Panc1 (cell line): ENCODE results near the gene ROBO1. TPM values are rescaled to one million over a fixed set of nuclear protein-coding genes. Genes with fewer than 3 reads are reported as not detected.

ENCODE experiments used
- ATAC-seq: fragments of 200-7000 bp; cut with Tn5 transposase; 2 replicates; pipeline ENCODE4 v1.9.1; 2020; ENCODE audit warnings: mild to moderate bottlenecking, moderate library complexity
- BruUV-seq: library from RNA; stranded (reverse); fragments of 400-500 nt; replicated peaks from 2 replicates; lab custom pipeline; 2021; lab: Mats Ljungman, UMichigan
- CTCF ChIA-PET: fragments of 300-600 bp; sonication (Branson Sonifier 250); formaldehyde crosslinking; loops from one replicate; lab custom pipeline; 2022; ENCODE audit warnings: antibody characterized with exemption; lab: Charles Lee
- POLR2A ChIA-PET: fragments of 300-600 bp; sonication (Branson Sonifier 250); formaldehyde crosslinking; loops from one replicate; lab custom pipeline; 2022; ENCODE audit warnings: antibody characterized with exemption; lab: Charles Lee
- DNase-seq: peaks from one replicate; pipeline ENCODE4 v3.0.0-alpha.2; 2010; ENCODE audit warnings: low read depth, low spot score
- H3K27ac ChIP-seq: 2 replicates; pipeline ENCODE4 v1.5.1; 2011; ENCODE audit warnings: mild to moderate bottlenecking, low read length, inconsistent platforms
- H3K27me3 ChIP-seq: fragments of 200-500 bp; sonication (Bioruptor generic); 2 replicates; pipeline ENCODE4 v1.6.0; 2014; ENCODE audit warnings: low read length, inconsistent platforms; ENCODE audit not compliant: control insufficient read depth, insufficient read depth
- H3K36me3 ChIP-seq: fragments of 200-500 bp; sonication (Bioruptor generic); 2 replicates; pipeline ENCODE4 v1.5.1; 2014; ENCODE audit warnings: inconsistent platforms, mild to moderate bottlenecking, low read length, moderate library complexity; ENCODE audit not compliant: control insufficient read depth, insufficient read depth
- H3K4me1 ChIP-seq: 2 replicates; pipeline ENCODE4 v1.5.1; 2011; ENCODE audit warnings: inconsistent platforms, mild to moderate bottlenecking, low read length, moderate library complexity; ENCODE audit not compliant: control insufficient read depth, insufficient read depth
- H3K4me3 ChIP-seq, 2 experiments: 2 replicates each; pipeline ENCODE4 v1.5.1; 2011 to 2012; ENCODE audit warnings: low read depth in 2 of 2, low read length in 2 of 2, mild to moderate bottlenecking in 2 of 2, inconsistent platforms in 1 of 2, moderate library complexity in 1 of 2
- H3K9me3 ChIP-seq: fragments of 200-500 bp; sonication (Bioruptor generic); 2 replicates; pipeline ENCODE4 v1.5.1; 2014; ENCODE audit warnings: low read depth, mild to moderate bottlenecking, inconsistent platforms, low read length, moderate library complexity; ENCODE audit not compliant: control insufficient read depth, insufficient read depth
- POLR2AphosphoS5 ChIP-seq: IDR thresholded peaks from 2 replicates; pipeline ENCODE4 v1.6.1; 2012; ENCODE audit warnings: mild to moderate bottlenecking, low read depth, low read length, moderate library complexity
- SIN3A ChIP-seq: IDR thresholded peaks from 2 replicates; pipeline ENCODE4 v1.6.1; 2012; ENCODE audit warnings: low read depth, mild to moderate bottlenecking, low read length, moderate library complexity, borderline replicate concordance; ENCODE audit not compliant: insufficient read depth
- TCF7L2 ChIP-seq: IDR thresholded peaks from 2 replicates; pipeline ENCODE4 v1.6.1; 2011; ENCODE audit warnings: mild to moderate bottlenecking, low read depth, low read length, inconsistent platforms
- in situ Hi-C: cut with HindIII; loops from 2 replicates; pipeline ENCODE4 v1.10.0; 2016; ENCODE audit warnings: low sequenced_read_pairs, low pct_unique_long_range_greater_than_20kb
- intact Hi-C: fragments of 100-400 bp; cut with micrococcal nuclease; formaldehyde crosslinking; loops from one replicate; pipeline ENCODE4 v1.10.0; 2022; ENCODE audit not compliant: unreplicated experiment
- total RNA-seq: library from RNA; stranded (reverse); gene quantifications from one replicate; pipeline ENCODE4 v1.2.1, GENCODE V29; 2021; ENCODE audit not compliant: unreplicated experiment
- TF ChIP-seq, protein P1 (sequence below): fragments of 450-650 bp; IDR thresholded peaks from 2 replicates; pipeline ENCODE4 v1.5.1; 2017; ENCODE audit warnings: mild to moderate bottlenecking
- TF ChIP-seq, protein P2 (sequence below), 2 experiments: IDR thresholded peaks; 2 replicates each; pipeline ENCODE4 v1.6.1; 2011 to 2012; ENCODE audit warnings: low read depth in 2 of 2, control low read depth in 1 of 2, low read length in 1 of 2, mild to moderate bottlenecking in 1 of 2, moderate library complexity in 1 of 2; ENCODE audit not compliant: insufficient read depth in 1 of 2

Gene ROBO1
- total RNA-seq, 1 experiment from 2014 or later: 61.6 TPM

DNA sequence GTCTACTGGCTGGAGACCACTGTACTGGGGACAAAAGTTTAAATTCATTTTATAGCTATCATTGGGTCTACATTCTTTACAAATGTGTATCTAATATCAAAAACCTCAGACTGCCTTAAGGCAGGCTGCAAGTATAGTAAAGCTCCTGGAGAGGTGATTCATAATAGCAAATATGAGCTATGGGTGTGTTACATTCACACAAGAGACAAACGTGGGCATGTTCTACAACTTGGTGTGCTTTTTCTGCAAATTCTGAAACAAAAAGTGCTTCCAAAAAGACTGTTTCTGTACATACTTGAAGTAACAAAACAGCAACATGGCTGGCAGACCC is 1101.4 kb downstream of the ROBO1 start:
- no peak overlapping the region for H3K27ac ChIP-seq

DNA sequence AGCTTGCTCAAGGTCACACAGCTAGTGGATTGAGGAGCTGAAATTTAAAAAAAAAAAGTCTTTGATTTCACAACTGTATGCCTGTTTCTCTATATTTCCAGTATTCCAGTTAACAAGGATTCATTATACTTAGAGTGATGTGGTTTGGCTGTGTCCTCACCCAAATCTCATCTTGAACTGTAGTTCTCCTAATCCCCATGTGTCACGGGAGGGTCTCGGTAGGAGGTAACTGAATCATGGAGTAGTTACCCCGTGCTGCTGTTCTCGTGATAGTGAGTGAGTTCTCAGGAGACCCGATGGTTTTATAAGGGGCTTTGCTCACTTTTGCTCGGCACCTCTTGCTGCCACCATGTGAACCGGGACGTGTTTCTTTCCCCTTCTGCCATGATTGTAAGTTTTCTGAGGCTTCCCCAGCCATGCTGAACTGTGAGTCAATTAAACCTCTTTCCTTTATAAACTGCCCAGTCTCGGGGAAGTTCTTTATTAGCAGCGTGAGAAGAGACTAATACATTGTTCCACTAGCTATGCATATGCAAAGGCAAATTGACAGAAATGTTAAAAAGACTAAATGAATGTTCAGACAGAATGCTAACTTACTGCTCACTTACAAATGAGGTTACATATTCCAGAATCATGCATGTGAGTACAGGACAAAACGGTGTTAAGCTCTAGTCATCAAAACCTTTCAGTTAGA is 1101.9 kb downstream of the ROBO1 start:
- no peak overlapping the region for H3K27ac ChIP-seq
- ATAC-seq: no peak
- CTCF ChIA-PET: no interaction called here
- no peak for DNase-seq
- H3K36me3 ChIP-seq: no peaks in the 10 kb centered on the region
- no peaks in the 10 kb centered on the region for H3K9me3 ChIP-seq
- TF ChIP-seq, protein P1, sequence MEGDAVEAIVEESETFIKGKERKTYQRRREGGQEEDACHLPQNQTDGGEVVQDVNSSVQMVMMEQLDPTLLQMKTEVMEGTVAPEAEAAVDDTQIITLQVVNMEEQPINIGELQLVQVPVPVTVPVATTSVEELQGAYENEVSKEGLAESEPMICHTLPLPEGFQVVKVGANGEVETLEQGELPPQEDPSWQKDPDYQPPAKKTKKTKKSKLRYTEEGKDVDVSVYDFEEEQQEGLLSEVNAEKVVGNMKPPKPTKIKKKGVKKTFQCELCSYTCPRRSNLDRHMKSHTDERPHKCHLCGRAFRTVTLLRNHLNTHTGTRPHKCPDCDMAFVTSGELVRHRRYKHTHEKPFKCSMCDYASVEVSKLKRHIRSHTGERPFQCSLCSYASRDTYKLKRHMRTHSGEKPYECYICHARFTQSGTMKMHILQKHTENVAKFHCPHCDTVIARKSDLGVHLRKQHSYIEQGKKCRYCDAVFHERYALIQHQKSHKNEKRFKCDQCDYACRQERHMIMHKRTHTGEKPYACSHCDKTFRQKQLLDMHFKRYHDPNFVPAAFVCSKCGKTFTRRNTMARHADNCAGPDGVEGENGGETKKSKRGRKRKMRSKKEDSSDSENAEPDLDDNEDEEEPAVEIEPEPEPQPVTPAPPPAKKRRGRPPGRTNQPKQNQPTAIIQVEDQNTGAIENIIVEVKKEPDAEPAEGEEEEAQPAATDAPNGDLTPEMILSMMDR: no peak
- TF ChIP-seq SIN3A: no peak
- no peak for TF ChIP-seq TCF7L2
- TF ChIP-seq, protein P2, sequence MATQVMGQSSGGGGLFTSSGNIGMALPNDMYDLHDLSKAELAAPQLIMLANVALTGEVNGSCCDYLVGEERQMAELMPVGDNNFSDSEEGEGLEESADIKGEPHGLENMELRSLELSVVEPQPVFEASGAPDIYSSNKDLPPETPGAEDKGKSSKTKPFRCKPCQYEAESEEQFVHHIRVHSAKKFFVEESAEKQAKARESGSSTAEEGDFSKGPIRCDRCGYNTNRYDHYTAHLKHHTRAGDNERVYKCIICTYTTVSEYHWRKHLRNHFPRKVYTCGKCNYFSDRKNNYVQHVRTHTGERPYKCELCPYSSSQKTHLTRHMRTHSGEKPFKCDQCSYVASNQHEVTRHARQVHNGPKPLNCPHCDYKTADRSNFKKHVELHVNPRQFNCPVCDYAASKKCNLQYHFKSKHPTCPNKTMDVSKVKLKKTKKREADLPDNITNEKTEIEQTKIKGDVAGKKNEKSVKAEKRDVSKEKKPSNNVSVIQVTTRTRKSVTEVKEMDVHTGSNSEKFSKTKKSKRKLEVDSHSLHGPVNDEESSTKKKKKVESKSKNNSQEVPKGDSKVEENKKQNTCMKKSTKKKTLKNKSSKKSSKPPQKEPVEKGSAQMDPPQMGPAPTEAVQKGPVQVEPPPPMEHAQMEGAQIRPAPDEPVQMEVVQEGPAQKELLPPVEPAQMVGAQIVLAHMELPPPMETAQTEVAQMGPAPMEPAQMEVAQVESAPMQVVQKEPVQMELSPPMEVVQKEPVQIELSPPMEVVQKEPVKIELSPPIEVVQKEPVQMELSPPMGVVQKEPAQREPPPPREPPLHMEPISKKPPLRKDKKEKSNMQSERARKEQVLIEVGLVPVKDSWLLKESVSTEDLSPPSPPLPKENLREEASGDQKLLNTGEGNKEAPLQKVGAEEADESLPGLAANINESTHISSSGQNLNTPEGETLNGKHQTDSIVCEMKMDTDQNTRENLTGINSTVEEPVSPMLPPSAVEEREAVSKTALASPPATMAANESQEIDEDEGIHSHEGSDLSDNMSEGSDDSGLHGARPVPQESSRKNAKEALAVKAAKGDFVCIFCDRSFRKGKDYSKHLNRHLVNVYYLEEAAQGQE (IDR thresholded peaks at IDR 0.05; ENCODE audit: insufficient read depth in 1 of 2, low read depth in 2 of 2, low read length in 1 of 2): no peak
- no peak for TF ChIP-seq POLR2AphosphoS5
- intact Hi-C loops (no loop called here), in situ Hi-C loops (no loop called here)
- H3K4me1 ChIP-seq: no peaks in the 10 kb centered on the region
- no TSS peak for BruUV-seq
- H3K4me3 ChIP-seq: no peak overlapping the region
- POLR2A ChIA-PET: no interaction called here
- H3K27me3 ChIP-seq: no peaks in the 10 kb centered on the region

More for the DNA sequence above, 1101.4 kb downstream of the ROBO1 start:
- CTCF ChIA-PET: no interaction called here
- Histone ChIP-seq H3K36me3 (no peaks in the 10 kb centered on the region), H3K9me3 (no peaks in the 10 kb centered on the region), H3K4me3 (no peak overlapping the region), H3K4me1 (no peaks in the 10 kb centered on the region), H3K27me3 (no peaks in the 10 kb centered on the region)
- in situ Hi-C loops: no loop called here
- BruUV-seq: no TSS peak
- ATAC-seq (no peak), DNase-seq (no peak)
- POLR2A ChIA-PET: no interaction called here
- TF ChIP-seq, protein P2 (IDR thresholded peaks at IDR 0.05; ENCODE audit: insufficient read depth in 1 of 2, low read depth in 2 of 2, low read length in 1 of 2): no peak
- TF ChIP-seq TCF7L2 (no peak), SIN3A (no peak), POLR2AphosphoS5 (no peak)
- TF ChIP-seq, protein P1: no peak
- intact Hi-C loops: no loop called here
